Measurements from ENCODE around the gene JAK1.
"Not testable (repeated sequence)": the region's sequence is repeated elsewhere in the genome, so short reads cannot be mapped to it uniquely, and the experiment has no call there.

JAK1 gene

GRCh38 chr1:65003316-65003664, 36.9 kb upstream of the JAK1 start:
- peak; percentile 23 for DNase-seq (ENCODE audit: low spot score)
- in situ Hi-C loops (cut with MboI; ENCODE audit: low sequenced_read_pairs, unreplicated experiment) = no loop called here
- no peak for TF ChIP-seq CTCF (IDR thresholded peaks at IDR 0.05; ENCODE audit: borderline replicate concordance, control extremely low read depth, extremely low read depth, insufficient read depth, missing control alignments)

DNA sequence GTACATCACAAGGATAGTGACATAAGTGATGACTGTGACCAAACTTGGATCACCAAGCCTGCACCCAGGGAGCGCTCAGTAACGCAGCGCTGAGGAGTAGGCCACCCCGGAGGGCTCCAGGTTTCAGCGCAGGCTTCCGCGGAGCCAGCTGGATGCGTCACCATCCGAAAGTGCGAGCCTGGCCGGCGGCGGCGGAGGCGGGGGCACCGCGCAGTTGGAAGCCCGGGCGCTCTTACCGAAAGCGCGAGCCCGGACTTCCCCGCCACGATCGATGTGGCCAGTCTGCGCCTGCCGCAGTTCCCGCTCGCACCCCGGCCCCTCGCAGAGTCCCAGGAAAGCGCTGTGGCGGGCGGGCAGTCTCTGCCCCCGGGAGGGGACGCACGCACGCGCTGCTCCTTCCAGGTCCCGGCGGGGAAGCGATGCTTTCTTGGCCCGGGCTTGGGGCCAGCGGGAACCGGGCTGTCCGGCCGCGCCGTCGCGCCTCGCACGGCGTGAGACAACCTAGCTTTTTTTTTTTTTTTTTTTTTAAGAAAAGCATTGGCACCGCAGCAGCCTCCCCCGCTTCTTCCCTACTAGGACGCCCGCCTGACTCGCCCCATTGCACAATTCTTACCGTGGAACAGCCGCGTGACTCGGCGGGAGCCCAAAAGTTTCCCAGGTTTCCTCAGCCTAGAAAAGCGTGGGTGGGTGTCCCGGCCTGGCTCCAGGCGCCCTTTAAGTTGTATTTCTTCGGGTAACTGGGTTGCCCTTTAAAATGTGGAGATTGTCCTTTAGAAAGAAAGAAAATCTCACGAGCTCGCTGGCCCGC, 36.4 kb upstream of the JAK1 start:
- peak; percentile 69 for DNase-seq (ENCODE audit: low spot score)
- TF ChIP-seq CTCF (IDR thresholded peaks at IDR 0.05; ENCODE audit: borderline replicate concordance, control extremely low read depth, extremely low read depth, insufficient read depth, missing control alignments) = no peak
- in situ Hi-C loops (cut with MboI; ENCODE audit: low sequenced_read_pairs, unreplicated experiment) = no loop called here

GRCh38 chr1:65002156-65002507, 35.8 kb upstream of the JAK1 start:
- no peak for TF ChIP-seq CTCF (IDR thresholded peaks at IDR 0.05; ENCODE audit: borderline replicate concordance, control extremely low read depth, extremely low read depth, insufficient read depth, missing control alignments)
- DNase-seq (ENCODE audit: low spot score) = no peak
- in situ Hi-C loops (cut with MboI; ENCODE audit: low sequenced_read_pairs, unreplicated experiment) = no loop called here

- TF ChIP-seq CTCF (IDR thresholded peaks at IDR 0.05; ENCODE audit: borderline replicate concordance, control extremely low read depth, extremely low read depth, insufficient read depth, missing control alignments) = no peak
- peak; percentile 83 for DNase-seq (ENCODE audit: low spot score)
- in situ Hi-C loops (cut with MboI; ENCODE audit: low sequenced_read_pairs, unreplicated experiment) = no loop called here
Observed at GRCh38 chr1:65001231-65001792, 35.0 kb upstream of the JAK1 start.

DNA sequence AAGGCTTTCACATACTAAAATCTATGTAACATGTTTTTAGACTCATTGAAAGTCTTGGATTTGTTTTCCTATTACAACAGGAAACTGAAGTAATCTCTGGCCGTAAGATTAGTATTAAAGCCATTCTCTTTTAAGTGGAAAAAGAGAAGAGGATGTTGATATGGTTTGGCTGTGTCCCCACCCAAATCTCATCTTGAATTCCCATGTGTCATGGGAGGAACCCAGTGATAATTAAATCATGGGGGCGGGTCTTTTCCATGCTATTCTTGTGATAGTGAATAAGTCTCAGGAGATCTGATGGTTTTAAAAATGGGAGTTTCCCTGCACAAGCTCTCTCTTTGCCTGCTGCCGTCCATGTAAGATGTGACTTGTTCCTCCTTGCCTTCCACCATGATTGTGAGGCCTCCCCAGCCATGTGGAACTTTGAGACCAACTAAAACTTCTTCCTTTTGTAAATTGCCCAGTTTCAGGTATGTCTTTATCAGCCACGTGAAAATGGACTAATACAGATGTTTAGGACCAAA, 32.1 kb upstream of the JAK1 start:
- DNase-seq (ENCODE audit: low spot score); in situ Hi-C loops (cut with MboI; ENCODE audit: low sequenced_read_pairs, unreplicated experiment): not testable (repeated sequence)

GRCh38 chr1:64996541-64997257, 30.4 kb upstream of the JAK1 start:
- DNase-seq (ENCODE audit: low spot score) = no peak
- in situ Hi-C loops (cut with MboI; ENCODE audit: low sequenced_read_pairs, unreplicated experiment) = no loop called here
- TF ChIP-seq CTCF (IDR thresholded peaks at IDR 0.05; ENCODE audit: borderline replicate concordance, control extremely low read depth, extremely low read depth, insufficient read depth, missing control alignments) = no peak

DNA sequence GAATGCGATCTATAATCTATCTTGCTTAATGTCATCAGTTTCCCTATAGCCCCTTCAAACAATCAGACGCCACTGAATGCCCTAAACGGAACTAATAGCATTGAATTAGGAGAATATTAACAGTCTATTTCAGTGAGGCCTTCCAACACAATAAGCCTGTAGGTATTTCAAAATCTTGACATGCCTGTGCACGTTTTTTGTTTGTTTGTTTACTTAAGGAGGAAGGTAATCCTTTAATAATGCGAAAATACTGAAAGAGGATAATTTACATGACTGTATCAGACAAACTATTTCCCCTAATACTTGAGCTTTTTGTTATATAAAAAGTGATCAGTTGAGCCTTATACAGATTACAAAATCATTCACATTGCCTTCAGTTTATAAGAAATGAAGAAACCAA, 29.0 kb upstream of the JAK1 start:
- in situ Hi-C loops (cut with MboI; ENCODE audit: low sequenced_read_pairs, unreplicated experiment) = no loop called here
- TF ChIP-seq CTCF (IDR thresholded peaks at IDR 0.05; ENCODE audit: borderline replicate concordance, control extremely low read depth, extremely low read depth, insufficient read depth, missing control alignments) = no peak
- no peak for DNase-seq (ENCODE audit: low spot score)

Measured in GM13976 (cell line).